HG03571 (cell line): ENCODE measurements around the gene CD19.
"Not testable (repeated sequence)": the region's sequence is repeated elsewhere in the genome, so short reads cannot be mapped to it uniquely, and the experiment has no call there.

ENCODE experiments used
- ATAC-seq: cut with Tn5 transposase; IDR thresholded peaks from one replicate; pipeline ENCODE4 v1.9.1; 2021; ENCODE audit not compliant: unreplicated experiment

CD19 gene

GRCh38 chr16:28905800-28906372, 25.9 kb upstream of the CD19 start:
- no peak for ATAC-seq

DNA sequence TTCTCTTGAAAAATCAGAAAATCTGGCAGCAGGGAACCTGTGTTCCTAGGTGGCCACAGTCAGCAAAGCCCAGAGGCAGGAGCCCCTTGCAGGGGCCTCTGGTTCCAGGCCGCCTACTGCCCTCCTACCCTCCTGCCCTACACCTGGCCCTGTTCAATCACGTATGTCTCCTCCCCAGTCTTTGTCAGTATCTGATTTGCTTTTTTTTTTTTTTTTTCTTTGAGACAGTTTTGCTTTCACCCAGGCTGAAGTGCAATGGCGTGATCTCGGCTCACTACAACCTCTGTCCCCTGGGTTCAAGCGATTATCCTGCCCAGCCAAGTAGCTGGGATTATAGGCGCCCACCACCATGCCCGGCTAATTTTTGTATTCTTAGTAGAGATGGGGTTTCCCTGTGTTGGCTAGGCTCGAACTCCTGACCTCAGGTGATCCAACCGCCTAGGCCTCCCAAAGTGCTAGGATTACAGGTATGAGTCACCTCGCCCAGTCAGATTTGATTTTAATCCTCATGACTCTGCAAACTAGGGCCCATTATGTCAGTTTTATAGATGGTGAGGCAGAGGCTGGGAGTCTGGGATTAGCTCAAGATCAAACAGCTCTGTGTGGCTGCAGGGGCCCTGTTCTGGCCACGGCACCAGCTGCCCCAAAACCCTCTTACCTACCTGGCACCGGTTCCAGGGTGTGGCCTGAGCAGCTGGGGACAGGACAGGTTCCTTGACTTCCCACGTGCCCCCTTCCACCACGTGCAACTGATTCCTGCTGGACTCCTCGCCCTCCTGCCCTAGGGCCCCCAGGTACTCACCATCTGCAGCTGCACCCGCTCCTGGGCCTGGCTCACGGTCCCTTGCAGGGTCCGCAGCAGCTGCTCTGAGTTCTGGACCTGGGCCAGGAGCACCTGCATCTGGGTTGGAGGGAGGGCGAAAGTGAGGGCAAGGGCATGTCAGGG, 21.4 kb upstream of the CD19 start:
- no peak for ATAC-seq

- ATAC-seq = no peak
Observed at GRCh38 chr16:28912558-28912957, 19.2 kb upstream of the CD19 start.

- ATAC-seq = no peak
Observed at GRCh38 chr16:28913946-28914724, 17.6 kb upstream of the CD19 start.

- ATAC-seq = no peak
Observed at GRCh38 chr16:28915181-28915580, 16.6 kb upstream of the CD19 start.

GRCh38 chr16:28917095-28917494, 14.7 kb upstream of the CD19 start:
- no peak for ATAC-seq

DNA sequence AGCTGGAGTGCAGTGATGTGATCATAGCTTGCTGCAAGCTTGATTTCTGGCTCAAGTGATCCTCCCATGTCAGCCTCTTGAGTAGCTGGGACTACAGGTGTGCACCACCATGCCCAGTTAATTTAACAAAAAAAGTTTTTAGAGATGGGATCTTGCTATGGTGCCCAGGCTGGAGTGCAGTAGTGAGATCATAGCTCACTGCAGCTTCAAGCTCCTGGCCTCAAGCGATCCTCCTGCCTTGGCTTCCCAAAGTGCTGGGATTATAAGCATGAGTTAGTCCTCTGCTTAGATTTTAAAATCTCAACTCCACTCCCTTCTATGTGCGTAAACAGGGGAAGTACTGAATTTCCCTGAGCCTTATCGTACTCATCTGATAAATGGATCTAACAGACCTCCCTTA, 13.1 kb upstream of the CD19 start:
- no peak for ATAC-seq

GRCh38 chr16:28923231-28923587, 8.6 kb upstream of the CD19 start:
- no peak for ATAC-seq

DNA sequence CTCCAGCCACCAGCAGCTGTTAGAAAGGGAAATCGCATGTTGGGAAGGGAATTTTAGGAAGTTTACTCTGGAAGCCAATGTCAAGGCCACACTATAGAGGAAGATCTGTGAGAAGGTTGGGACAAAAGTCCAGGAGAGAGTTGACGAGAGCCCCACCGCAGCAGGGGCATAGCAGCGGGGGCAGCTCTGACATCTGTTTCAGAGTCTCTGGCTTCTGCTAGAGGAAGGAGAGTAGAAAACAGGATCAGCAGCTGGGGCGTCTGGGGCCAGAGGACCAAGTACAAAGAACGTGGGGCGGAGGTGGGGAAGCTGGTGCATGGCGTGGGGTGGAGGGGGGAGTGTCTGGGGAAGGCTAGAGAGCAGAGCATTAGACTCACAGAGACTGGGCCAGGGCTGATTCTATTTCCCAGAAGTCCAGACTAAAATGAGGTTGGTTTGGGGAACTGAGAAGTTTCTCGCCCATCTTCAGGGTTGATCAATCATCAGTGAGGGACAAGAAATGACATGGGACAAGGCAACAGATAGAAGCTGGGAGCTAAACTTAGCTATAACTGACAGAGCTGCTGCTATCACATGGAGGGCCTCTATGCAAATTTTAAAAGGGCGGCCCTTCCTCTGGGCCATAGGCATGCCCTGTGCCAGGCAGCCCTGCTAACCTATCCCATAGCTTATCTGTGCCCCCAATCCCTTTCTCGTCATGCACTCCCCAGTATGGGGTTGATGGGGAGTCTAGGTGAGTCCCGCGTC, 7.9 kb upstream of the CD19 start:
- peak; percentile 50 for ATAC-seq

DNA sequence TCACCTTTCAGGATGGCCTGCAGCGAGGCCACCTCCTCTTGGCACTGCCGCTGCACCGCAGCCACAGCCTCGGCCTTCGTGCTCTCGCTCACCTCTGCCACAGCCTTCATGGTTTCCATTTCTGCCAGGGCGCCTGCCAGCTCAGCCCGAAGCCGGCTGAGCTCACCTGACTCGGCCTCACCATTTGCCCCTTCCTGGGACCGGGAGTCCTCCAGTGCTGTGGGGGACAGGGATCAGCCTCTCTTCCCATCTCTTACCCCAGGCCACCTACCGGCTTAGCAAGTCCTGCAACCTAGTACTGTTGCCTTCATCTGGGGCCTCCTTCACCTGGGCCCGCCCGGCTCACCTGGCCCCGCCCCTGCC, 7.4 kb upstream of the CD19 start:
- no peak for ATAC-seq

- peak; percentile 52 for ATAC-seq
Observed at GRCh38 chr16:28924762-28925385, 6.9 kb upstream of the CD19 start, which contains the start of gene RABEP2. TSS of gene RABEP2 (minus strand) at chr16:28925238. CDS start at chr16:28925163, 75 bp downstream.

GRCh38 chr16:28925386-28926228, 6.2 kb upstream of the CD19 start:
- peak; percentile 10 for ATAC-seq

GRCh38 chr16:28926284-28926683, 5.5 kb upstream of the CD19 start:
- ATAC-seq = not testable (repeated sequence)

DNA sequence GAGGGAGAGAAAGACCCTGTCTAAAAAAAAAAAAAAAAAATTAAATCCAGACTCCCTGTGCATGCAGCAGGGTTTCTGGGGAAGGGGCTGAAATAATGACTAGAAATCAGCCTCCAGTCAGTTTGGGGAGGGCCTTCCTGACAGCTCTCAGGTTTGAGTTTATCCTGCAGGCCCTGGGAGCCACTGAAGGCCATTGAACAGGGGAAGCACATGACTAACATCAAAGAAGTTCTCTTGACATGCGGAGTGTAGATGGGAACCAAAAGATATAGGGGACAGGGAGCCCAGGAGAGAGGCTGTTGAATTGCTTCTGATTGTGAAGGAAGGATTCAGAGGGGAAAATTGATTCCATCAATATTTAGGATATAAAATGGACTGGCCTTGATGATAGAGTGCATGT, 4.0 kb upstream of the CD19 start:
- ATAC-seq = no peak

DNA sequence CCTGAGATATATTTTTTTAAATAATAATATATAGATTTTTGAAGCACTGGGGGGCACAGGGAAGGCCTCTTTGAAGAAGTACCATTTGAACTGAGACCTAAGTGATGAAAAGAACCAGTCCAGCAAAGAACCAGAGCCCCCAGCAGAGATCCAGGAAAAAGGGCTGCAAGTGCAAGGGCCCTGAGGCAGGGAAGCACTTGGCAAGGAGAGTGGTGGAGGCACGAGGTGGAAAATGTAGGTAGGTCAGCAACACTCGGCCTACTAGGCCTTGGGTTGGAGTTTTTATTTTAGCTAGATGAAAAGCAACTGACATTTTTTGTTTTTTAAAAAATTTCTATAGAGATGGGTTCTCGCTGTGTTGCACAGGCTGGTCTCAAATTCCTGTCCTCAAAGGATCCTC, 1.6 kb upstream of the CD19 start:
- ATAC-seq = no peak

- no peak for ATAC-seq
Observed at GRCh38 chr16:28930652-28931051, 1.1 kb upstream of the CD19 start.

- no peak for ATAC-seq
Observed at GRCh38 chr16:28932339-28933141, 769 bp downstream of the CD19 start.

DNA sequence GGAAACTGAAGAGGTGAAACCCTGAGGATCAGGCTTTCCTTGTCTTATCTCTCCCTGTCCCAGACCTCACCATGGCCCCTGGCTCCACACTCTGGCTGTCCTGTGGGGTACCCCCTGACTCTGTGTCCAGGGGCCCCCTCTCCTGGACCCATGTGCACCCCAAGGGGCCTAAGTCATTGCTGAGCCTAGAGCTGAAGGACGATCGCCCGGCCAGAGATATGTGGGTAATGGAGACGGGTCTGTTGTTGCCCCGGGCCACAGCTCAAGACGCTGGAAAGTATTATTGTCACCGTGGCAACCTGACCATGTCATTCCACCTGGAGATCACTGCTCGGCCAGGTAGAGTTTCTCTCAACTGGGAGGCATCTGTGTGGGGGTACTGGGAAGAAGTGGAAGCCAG, 1.4 kb downstream of the CD19 start:
- no peak for ATAC-seq

GRCh38 chr16:28935346-28935745, 3.6 kb downstream of the CD19 start:
- ATAC-seq = no peak
